ENCODE results near the gene ONECUT2.
"Not testable (repeated sequence)": the region's sequence is repeated elsewhere in the genome, so short reads cannot be mapped to it uniquely, and the experiment has no call there.

ONECUT2 gene

DNA sequence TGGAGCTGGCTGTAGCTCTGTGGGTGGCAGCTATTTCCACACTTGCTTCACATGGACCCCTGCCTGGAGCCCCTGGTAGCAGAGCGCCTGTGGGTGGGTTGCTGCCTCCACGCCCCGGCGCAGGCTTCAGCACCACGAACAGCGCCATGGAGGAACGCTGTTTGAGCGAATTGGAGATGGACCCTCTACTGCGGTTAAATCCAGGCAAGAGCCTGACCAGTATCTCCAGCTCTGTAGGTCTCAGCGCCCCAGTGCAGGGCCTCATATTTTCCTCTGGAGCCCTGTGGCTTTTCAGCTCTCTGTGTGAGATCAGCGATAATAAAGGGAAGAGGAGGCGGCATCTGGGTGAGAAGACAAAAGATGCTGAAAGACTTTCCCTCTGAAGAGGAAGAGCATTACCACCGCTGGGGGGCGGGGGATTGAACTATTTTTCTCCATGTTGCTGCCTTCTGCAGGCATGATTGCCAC is 12.0 kb downstream of the ONECUT2 start:
- DNase-seq = no peak

DNA sequence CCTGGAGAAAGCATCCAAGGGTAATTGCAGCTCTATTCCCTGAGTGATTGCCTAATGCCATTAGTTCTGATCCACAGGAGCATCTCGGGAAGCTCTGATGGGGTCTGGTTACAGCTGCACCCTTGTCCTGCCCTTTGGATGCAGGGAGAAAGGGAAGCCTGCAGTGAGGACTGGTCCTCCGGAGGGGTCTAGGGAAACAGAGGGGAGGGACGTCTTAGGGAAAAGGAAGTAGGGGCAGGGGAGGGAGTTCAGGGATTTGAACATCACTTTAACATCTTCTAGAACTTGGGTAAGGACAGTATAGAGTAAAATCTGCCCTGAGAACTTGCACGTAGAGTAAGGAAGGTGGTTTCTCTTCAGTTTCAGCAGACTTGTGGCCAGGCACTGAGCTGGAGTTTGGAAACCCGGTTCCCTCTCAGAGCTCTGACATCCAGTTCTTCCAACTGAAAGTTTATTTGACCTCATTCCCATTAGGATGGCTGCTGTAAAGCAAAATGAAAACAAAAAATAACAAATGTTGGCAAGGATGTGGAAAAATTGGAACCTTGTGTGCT is 20.5 kb downstream of the ONECUT2 start:
- DNase-seq = no peak

DNA sequence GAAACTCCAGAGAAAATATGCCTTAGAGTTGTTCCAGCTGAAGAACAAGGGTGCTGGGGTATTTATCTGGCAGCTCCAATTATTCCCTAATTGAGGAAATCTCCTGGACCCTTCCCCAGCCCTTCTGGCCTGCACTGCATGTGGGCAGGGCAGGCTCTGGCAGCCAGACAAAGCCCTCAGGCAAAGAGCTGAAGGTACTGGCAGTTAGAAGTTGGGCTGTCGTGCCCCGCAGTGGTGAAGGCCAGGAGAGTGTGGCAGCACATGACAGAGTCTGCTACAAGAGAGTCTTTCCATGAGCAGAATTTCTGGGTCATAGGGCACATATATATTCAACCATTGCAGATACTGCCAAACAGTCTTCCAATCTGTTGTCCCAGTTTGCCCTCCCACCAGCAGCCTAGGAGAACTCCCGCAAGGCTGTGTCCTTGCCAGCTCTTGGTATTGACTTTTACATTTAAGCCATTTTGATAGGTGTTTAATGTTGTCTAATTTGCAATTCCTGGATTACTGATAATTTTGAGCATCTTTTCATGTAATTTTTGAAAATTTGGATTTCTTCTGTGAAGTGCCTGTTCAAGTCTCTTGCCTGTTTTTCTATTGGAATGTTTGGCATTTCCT is 26.6 kb downstream of the ONECUT2 start:
- no peak for DNase-seq

DNA sequence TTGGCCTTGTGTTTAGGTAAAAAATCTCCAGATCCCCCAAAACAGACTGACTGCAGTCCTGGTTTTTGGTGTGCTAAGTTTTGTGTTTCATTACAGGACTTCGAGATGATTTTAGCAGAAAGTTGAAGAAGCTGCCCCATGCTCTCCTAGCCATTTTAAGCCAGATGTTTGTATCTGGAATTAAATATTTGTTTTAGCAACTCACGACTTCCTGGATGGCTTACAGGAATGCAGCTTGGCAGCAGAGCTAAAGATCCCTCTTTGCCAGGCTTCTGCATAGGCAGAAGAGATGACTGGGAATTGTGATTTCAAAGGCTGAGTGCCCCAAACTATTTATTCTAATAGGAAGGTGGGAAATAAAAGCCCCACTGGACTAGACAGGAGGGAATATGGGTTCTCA is 31.1 kb downstream of the ONECUT2 start:
- no peak for DNase-seq

DNA sequence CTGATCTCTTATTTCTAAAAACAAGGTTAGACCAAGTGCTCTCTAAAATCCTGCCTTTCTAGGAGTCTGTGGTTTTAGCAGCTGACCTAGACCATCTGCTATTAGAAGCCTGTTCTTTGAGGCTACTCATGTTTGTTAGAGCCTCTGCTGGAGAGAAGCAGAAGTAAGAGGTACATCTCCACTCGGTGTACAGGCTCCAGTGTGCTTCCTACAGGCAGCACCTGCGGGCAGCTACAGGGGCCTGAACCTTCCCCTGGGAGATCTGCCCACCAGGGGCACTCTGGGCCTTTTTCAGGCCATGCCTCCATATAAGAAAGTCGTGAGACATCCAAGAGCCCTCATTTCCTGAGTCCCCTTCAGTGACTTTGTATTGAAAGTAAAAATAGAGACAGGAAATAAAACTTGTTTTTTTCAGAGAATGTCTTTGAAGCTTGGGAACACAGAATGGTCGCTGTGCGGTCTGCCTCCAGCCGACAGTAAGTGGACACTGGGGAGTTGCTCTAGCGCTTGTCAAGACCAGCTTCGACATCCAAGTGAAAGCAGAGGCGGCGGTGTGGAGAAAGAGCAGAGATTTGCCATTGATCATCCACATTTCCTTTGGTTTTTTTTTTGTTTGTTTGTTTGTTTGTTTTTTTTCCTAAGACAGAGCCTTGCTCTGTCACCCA is 31.7 kb downstream of the ONECUT2 start:
- DNase-seq = no peak

DNA sequence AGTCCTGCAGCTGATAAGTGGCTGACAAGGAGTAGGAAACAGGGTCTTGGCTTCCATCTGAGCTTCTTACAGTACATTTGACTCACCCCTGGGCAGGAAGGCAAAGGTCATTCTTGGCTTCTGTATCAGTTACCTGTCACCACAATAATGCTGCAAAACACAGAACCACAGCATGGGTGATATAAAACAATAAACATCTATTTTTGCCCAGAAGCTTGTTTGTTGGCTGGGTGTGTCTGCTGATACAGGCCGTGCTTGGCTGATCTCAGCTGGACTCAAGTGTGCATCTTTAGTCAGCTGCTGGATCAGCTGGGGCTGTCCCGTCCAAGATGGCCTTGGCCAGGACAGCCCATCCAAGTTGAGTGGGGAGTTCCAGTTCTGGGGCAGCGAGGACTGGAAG is 34.7 kb downstream of the ONECUT2 start:
- DNase-seq = no peak

DNA sequence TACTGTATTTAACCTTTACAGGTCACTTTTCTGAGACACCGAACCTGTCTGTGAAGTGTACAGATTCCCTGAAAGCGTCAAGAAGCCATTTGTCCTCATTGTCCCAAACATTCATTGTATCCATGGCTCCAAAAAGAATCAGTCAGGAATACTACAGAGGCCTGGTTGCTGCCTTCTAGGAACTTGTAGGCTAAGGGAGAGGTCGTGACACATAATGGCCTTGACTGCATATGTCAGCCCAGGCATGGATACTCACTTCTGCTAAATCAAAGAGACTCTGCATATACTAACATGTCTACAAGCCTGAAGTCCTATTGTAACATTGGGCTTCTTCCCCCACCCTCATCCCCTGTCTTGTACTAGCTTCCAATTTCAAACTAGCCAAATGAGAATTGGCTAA is 40.2 kb downstream of the ONECUT2 start:
- DNase-seq = no peak

DNA sequence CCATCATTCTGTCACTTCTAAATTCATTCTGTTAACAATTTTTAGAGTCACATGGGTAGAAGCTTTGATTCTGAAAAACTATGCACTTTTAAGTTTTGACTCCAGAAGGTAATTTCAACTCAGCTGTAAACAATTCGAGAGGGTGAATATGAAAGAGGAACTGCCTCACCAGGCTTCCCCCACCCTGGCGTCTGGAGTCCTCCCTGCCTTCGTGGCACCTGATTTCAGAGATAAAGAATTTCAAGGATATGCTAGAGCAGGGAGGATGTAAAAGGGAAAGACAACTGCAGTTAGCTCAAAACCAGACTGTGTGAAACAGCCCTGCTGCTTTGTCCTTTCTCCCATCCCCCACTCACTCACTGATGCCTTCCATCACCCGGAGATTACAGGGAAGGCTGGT is 40.7 kb downstream of the ONECUT2 start:
- DNase-seq = no peak

DNA sequence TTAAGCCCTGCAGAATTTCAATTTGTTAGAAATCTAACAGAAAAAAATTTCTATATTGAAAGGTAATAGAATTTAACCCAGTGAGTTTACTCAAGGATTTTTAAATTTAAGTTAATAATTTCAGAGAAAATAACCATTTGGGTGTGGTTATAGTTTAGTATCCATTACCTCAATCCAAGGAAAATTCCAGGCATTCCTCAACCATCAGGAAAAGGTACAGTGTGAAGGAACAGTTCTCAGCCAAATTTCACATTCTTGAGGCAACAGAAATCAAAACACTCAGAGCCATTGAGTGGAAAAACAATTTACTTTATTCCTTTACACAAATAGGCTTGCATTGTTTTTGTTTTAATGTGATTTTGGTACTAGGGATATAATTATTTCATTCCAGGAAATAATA is 45.6 kb downstream of the ONECUT2 start:
- no peak for DNase-seq

DNA sequence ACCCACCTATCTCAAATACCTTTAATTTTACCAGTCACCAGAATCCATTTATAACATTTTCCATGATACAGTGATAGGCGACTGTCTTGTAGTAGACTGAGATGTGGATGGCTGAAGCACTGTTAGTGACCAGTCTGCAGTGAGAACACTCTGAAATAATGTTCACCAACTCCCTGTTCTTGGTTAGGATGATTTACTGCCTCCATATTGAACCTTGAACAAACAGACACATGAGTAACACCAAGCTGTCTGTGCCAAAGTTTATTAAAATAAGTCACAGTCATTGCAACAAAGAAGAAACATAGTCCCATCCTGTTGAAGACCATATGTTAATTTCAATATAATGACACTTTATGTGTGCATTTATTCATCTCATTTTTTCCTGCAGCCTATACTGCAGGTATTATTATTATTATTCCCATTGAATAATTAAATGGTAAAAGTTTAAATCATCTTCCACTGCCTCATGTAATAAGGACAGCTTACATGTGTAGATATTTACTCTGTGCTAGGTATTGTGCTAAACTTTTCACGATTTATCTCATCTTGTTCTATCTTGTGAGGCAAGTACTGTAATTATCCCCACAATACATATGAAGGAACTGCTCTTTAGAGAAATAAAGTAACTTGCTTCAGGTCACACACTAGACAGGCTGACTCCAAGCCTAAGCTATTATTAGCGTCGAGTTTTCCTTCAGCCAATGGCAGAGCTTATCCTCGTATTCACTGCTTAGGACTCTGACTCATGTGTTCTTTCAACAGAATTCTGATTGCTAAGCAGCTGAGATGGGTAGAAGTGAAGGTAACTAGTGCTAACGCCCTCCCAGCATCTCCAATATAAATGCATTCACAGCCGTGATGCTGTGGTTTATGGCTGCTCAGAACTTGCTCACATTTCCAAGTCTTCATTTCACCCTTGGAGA is 62.5 kb downstream of the ONECUT2 start:
- no peak for DNase-seq

DNA sequence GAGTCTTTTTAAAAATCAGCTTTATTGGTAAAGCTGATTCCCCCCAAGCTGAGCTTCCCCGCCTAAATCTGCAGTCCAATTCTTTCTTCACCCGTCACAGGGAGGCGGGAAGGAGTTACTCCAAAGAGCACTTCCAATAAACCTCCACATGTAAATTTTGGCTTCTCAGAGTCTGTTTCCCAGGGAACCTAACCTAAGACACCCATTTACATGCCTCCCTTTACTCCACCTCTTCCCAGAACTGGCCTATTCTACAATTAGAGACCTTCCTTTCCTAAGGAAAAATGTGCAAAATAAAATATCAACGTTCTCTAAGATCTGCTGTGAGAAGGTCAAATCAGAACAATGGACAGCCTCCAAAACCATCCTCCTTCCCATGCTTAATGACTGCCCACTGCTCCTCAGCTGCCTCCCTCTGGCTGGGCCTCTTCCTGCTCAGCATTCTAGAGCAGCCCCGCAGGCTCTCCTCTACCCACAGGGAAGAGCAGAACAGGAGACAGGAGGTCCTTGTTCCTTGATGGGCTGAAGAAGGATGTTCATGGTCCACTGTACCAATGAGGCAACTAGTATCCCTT is 63.6 kb downstream of the ONECUT2 start:
- no peak for DNase-seq

DNA sequence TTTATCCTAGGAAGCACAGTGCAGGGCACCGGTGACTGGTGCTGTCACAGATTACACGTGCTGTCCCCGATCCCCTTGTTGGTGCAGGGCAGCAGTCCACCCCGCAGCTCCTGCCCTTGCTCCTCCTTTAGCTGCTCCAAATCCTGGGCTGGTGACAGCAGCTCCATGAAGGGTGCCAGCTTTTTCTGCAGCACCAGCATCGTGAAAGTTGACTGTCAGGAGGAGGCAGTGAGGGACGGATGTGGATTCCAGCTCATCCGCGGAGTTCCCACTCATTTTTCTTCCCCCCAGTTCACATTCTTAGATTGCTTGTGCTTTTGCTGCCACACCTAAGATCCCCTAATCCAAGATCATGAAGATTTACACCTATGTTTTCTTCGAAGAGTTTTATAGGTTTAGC is 67.5 kb downstream of the ONECUT2 start:
- no peak for DNase-seq

DNA sequence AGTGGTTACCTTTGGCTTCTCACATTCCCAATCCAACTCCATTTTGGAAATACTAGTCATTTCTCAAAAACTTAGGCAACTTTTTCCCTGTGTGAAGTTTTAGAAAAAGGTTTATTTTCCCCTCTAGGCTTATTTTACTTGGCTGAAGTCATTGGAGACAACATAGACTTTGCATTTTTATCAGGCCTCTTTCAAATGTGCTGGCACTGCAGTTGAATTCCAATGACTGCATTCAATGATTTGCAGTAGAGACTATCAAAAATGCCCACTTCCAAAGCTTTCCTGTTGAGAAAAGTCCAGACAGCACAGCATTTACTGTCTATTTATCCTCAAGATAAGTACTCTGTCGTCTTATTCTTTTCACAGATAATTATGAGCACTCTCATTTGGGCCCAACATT is 70.1 kb downstream of the ONECUT2 start:
- no peak for DNase-seq

DNA sequence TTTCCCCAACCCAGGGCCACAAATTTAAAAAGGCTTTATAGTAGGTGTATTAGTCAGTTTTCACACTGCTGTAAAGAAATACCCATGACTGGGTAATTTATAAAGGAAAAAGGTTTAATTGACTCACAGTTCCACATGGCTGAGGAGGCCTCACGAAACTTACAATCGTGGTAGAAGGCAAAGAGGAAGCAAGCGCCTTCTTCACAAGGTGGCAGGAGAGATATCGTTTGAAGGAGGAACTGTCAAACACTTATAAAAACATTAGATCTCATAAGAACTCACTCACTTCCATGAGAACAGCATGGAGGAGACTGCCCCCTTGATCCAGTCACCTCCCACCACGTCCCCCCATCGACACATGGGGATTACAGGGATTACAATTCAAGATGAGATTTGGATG is 80.9 kb downstream of the ONECUT2 start:
- no peak for DNase-seq

DNA sequence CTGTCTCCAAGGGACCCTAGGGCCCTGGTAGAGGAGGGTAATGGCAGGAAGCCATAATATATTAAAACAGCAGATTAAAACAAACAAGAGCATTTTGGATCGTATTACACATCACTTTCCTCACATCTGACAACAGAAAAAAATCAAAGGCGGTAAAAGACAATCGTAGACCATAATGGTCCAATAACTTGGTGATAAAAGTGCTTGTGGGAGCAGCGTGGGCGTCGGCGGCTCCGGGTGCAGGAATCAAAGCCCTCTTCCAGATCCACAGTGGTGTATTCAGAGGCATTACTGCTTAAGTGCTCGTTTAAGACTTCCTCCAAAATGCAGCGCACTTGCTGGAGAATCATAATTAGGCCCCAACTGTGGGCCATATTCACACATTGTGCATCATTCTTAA is 83.4 kb downstream of the ONECUT2 start:
- no peak for DNase-seq

DNA sequence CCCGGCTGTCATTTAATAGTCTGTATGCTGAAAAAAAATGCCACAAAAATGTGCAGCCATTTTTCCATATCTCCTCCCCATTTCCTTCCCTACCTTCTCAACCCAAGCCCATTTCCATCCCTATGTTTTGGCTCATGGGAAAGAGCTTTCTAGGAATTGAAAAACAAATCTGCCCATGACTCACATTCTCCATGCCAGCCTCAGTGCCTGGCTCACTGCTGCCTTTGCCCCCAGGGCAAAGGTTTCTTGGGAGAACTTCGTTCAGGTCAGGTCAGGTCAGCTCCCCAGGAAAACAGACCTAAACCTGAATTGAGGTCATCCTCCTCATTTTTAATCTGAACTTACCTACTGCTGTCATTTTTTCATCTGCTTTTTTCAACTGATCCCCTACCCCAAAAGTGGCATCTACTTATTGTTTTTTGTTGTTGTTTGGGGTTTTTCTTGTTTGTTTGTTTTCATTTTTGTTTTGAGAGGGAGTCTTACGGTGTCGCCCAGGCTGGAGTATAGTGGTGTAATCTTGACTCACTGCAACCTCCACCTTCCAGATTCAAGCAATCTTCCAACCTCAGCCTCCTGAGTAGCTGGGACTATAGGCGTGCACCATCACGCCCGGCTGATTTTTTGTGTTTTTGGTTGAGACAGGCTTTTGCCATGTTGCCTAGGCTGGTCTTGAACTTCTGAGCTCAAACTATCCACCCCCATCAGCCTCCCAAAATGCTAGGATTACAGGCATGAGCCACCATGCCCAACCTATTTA is 84.7 kb downstream of the ONECUT2 start:
- DNase-seq = no peak

DNA sequence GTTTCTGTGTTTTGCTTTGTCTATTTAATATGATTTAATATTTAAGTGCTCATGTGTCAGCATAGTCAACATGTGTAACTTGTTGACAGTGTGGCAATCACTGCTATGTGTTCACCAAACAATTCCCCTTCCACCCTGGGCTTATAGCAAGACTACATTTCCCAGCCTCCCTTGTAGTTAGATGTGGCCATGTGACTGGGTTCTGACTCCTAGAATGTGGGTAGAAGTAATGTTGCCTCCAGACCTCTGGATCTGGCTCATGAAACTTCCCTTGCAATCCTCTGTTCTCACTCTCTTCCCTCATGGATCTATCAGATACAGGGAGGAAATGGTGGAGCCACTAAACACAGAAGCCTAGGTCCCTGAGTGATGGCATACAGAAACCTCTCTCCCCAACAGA is 87.2 kb downstream of the ONECUT2 start:
- not testable (repeated sequence) for DNase-seq

DNA sequence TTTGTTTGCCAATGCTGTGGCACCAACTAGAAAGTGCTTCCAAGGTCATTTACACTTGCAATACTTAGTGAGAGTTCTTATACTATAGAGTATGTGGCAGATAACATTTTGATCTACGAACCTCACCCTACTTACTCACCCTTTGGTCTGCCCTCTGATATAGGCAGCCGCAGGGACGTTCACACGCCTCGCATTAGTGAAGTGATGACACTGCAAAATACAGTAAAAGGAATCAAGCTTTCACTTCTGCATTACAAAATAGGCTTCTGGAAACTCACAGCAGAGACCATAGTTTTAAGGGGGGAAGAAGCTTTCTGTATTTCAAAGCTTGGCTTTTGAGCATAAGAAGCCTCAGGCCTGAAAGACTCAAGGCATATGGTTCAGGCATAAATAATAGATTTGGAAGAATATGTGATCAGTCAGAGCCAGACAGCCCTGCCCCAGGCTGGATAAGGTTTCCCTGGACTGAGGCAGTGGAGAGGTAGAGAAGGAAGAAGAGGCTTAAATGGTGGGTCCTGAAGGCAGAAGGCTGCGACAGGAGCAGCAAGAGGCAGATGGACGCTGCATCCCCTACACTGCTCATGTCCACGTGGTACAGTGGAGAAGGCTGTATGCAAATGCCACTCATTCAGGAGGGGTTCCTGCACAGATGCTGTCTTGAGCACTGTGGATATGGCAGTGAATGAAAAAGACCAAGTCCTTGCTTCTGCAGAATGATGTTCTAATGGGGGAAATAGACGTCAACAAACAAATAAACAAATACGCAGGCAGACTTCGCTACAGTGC is 88.2 kb downstream of the ONECUT2 start:
- DNase-seq = no peak

DNA sequence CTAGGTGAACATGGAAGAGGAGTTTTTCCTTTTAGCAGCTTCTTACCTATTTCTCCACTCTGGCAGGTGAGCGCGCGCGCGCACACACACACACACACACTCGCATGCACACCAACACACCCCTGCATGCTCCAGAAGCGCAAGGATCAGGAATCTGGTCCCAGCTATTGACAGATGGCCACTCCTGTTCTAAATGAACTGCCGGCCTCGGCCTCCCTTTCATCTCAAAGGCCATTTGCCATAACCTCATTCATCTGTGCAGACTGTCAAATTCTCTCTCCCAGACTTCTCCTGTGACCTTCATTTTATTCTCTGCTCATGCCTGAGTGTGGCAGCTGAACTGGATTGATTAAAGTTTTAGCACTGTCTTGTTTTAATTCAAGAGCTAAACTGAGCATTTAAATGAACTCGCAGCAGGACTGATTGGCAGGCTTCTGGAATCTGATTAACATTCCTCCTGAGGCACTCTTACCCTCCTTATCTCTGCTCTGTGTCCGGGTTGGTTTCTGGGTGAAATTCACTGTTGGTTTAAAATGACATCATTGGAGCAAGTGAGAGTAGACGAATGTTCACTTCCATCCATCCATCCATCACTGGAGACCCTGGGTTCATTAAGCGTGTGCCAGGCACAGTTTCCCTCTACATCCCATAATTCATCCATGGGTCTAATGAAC is 92.5 kb downstream of the ONECUT2 start:
- DNase-seq = no peak

DNA sequence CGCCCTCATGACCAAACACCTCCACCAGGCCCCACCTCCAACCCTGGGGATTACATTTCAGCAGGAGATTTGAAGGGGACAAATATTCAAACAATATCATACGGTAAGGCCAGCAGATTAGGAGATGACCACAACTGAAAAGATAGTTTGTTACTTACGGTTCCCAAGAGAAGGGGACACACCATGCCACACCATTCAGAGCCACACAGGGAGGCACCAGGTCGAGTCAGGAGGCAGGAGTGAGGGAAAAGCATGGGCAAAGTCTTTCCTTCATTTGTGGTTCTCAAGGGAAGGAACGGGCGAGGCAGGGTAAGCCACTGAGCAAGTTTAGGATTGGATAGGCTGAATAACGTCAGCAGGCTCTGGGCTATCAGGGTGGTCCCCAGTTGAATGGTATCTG is 94.0 kb downstream of the ONECUT2 start:
- no peak for DNase-seq

All from NCI-H1930 (cell line).